Measurements from ENCODE around the gene MPRIP. TPM values are rescaled to one million over a fixed set of nuclear protein-coding genes. Genes with fewer than 3 reads are reported as not detected.

Gene MPRIP
- total RNA-seq, 1 experiment from 2014 or later, result 284 TPM

DNA sequence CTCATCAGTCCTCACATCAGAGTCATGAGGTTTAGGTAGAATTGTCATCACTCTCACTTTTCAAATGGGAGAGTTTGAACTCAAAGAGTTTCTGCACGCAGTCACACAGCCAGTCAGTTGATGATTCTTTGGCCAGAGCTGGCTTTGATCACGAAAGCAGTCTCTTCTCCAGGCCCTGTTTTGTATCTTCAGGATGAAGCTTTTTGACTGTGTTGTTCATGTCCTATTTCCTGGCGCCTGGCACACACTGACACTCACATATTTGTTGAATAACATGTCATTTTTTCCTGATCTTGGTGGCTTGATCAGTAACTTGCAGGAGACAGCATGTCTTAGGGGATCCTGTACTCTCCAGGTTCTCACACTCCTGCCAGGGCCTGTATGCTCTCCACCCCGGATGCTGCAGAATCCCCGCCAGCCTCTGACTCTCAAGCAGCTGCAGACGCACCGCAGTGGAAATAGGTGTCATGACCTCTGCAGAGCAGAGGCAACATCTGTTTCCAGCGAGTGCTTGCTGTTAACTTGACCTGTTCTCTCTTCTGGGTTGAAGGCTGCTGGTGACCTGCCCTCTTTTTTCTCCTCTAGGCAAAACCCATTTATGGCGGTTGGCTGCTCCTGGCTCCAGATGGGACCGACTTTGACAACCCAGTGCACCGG, 33.0 kb downstream of the MPRIP start:
- peaks cover 51% of the 10 kb centered on the region for H3K4me1 ChIP-seq
- no TSS peak for BruUV-seq (replicated peaks)
- H3K27ac Mint-ChIP-seq (ENCODE audit: unreplicated experiment), result peak overlapping the region; percentile 2
- no peaks in the 10 kb centered on the region for H3K27me3 Mint-ChIP-seq (ENCODE audit: insufficient read depth, unreplicated experiment)
- ChIA-PET POLR2A (no interaction called here), CTCF (no interaction called here)
- H3K36me3 Mint-ChIP-seq (ENCODE audit: insufficient read depth, unreplicated experiment), result peaks cover 83% of the 10 kb centered on the region
- no peaks in the 10 kb centered on the region for H3K9me3 ChIP-seq
- no peak for DNase-seq
- intact Hi-C loops (cut with micrococcal nuclease; ENCODE audit: unreplicated experiment), result no loop called here
- no peaks in the 10 kb centered on the region for H3K9me3 Mint-ChIP-seq (ENCODE audit: unreplicated experiment)
- H3K4me3 ChIP-seq (ENCODE audit: low read depth, low read length), result no peak overlapping the region
- peaks cover 4% of the 10 kb centered on the region; the same call in 1 of the 2 replicates for H3K36me3 ChIP-seq (ENCODE audit: control insufficient read depth, insufficient read depth, low read length)
- H3K27me3 ChIP-seq (replicated peaks; ENCODE audit: control insufficient read depth, insufficient read depth, low read length), result no peaks in the 10 kb centered on the region
- H3K4me3 Mint-ChIP-seq (ENCODE audit: unreplicated experiment), result no peak overlapping the region
- peaks cover 65% of the 10 kb centered on the region for H3K4me1 Mint-ChIP-seq (ENCODE audit: low read depth, unreplicated experiment)
- TF ChIP-seq CTCF (IDR thresholded peaks at IDR 0.05; ENCODE audit: insufficient read depth in 1 of 2, low read depth in 1 of 2, low read length in 1 of 2, severe bottlenecking in 1 of 2, unreplicated experiment in 1 of 2), result no peak

GRCh38 chr17:17076066-17076465, 33.8 kb downstream of the MPRIP start:
- Mint-ChIP-seq H3K4me1 (ENCODE audit: low read depth, unreplicated experiment) (peaks cover 59% of the 10 kb centered on the region), H3K27me3 (ENCODE audit: insufficient read depth, unreplicated experiment) (no peaks in the 10 kb centered on the region), H3K27ac (ENCODE audit: unreplicated experiment) (peak overlapping the region; percentile 74), H3K9me3 (ENCODE audit: unreplicated experiment) (no peaks in the 10 kb centered on the region), H3K4me3 (ENCODE audit: unreplicated experiment) (no peak overlapping the region), H3K36me3 (ENCODE audit: insufficient read depth, unreplicated experiment) (peaks cover 79% of the 10 kb centered on the region)
- Histone ChIP-seq H3K36me3 (ENCODE audit: control insufficient read depth, insufficient read depth, low read length) (peaks cover 4% of the 10 kb centered on the region), H3K9me3 (no peaks in the 10 kb centered on the region), H3K4me1 (peaks cover 49% of the 10 kb centered on the region), H3K27me3 (replicated peaks; ENCODE audit: control insufficient read depth, insufficient read depth, low read length) (no peaks in the 10 kb centered on the region), H3K4me3 (ENCODE audit: low read depth, low read length) (no peak overlapping the region)
- BruUV-seq (replicated peaks), result no TSS peak
- no peak for TF ChIP-seq CTCF (IDR thresholded peaks at IDR 0.05; ENCODE audit: insufficient read depth in 1 of 2, low read depth in 1 of 2, low read length in 1 of 2, severe bottlenecking in 1 of 2, unreplicated experiment in 1 of 2)
- DNase-seq, result no peak
- ChIA-PET CTCF (no interaction called here), POLR2A (interaction anchor here (1.0 kb wide), 1 partner anchor 9 kb away, joined by 3 read pairs; no protein-coding TSS in a partner anchor)
- intact Hi-C loops (cut with micrococcal nuclease; ENCODE audit: unreplicated experiment), result no loop called here

GRCh38 chr17:17077101-17077500, 34.8 kb downstream of the MPRIP start:
- no peak for TF ChIP-seq CTCF (IDR thresholded peaks at IDR 0.05; ENCODE audit: insufficient read depth in 1 of 2, low read depth in 1 of 2, low read length in 1 of 2, severe bottlenecking in 1 of 2, unreplicated experiment in 1 of 2)
- no peaks in the 10 kb centered on the region for H3K9me3 ChIP-seq
- peaks cover 40% of the 10 kb centered on the region for H3K4me1 ChIP-seq
- intact Hi-C loops (cut with micrococcal nuclease; ENCODE audit: unreplicated experiment), result no loop called here
- Mint-ChIP-seq H3K4me1 (ENCODE audit: low read depth, unreplicated experiment) (peaks cover 53% of the 10 kb centered on the region), H3K4me3 (ENCODE audit: unreplicated experiment) (no peak overlapping the region), H3K27me3 (ENCODE audit: insufficient read depth, unreplicated experiment) (no peaks in the 10 kb centered on the region), H3K36me3 (ENCODE audit: insufficient read depth, unreplicated experiment) (peaks cover 75% of the 10 kb centered on the region), H3K27ac (ENCODE audit: unreplicated experiment) (peak overlapping the region; percentile 74), H3K9me3 (ENCODE audit: unreplicated experiment) (no peaks in the 10 kb centered on the region)
- no peak overlapping the region for H3K4me3 ChIP-seq (ENCODE audit: low read depth, low read length)
- DNase-seq, result no peak
- CTCF ChIA-PET, result no interaction called here
- POLR2A ChIA-PET, result interaction anchor here (0.7 kb wide), 1 partner anchor 49 kb away, joined by 6 read pairs; no protein-coding TSS in a partner anchor
- H3K27me3 ChIP-seq (replicated peaks; ENCODE audit: control insufficient read depth, insufficient read depth, low read length), result no peaks in the 10 kb centered on the region
- peaks cover 4% of the 10 kb centered on the region for H3K36me3 ChIP-seq (ENCODE audit: control insufficient read depth, insufficient read depth, low read length)
- no TSS peak for BruUV-seq (replicated peaks)
